H9 (cell line): ENCODE data around the gene SULT2B1. TPM values are rescaled to one million over a fixed set of nuclear protein-coding genes. Genes with fewer than 3 reads are reported as not detected.

Source experiments
- DNase-seq: peaks from one replicate; pipeline ENCODE4 v3.0.0-alpha.2; 2017
- H2AFZ ChIP-seq: one replicate; pipeline ENCODE4 v1.6.1; 2013; ENCODE audit warnings: mild to moderate bottlenecking, low read length, control low read depth, moderate library complexity
- H2AK5ac ChIP-seq: 2 replicates; pipeline ENCODE4 v1.6.1; 2013; ENCODE audit warnings: low read length, control low read depth, mixed read lengths; ENCODE audit not compliant: insufficient read length
- H2BK120ac ChIP-seq: one replicate; pipeline ENCODE4 v1.6.1; 2013; ENCODE audit warnings: low read depth, mild to moderate bottlenecking, low read length, control low read depth, inconsistent platforms; ENCODE audit not compliant: poor library complexity, severe bottlenecking
- H2BK12ac ChIP-seq: 2 replicates; pipeline ENCODE4 v1.6.1; 2013; ENCODE audit warnings: low read length, control low read depth, mixed read lengths, low read depth; ENCODE audit not compliant: insufficient read length
- H2BK15ac ChIP-seq: 2 replicates; pipeline ENCODE4 v1.6.1; 2013; ENCODE audit warnings: low read depth, low read length, control low read depth
- H2BK20ac ChIP-seq: one replicate; pipeline ENCODE4 v1.6.1; 2013; ENCODE audit warnings: low read depth, mild to moderate bottlenecking, low read length, control low read depth, inconsistent platforms; ENCODE audit not compliant: poor library complexity, severe bottlenecking
- H2BK5ac ChIP-seq: 2 replicates; pipeline ENCODE4 v1.6.1; 2013; ENCODE audit warnings: low read length, control low read depth, mixed read lengths; ENCODE audit not compliant: insufficient read length
- H3K14ac ChIP-seq: 2 replicates; pipeline ENCODE4 v1.6.1; 2013; ENCODE audit warnings: low read length, control low read depth; ENCODE audit not compliant: insufficient read depth
- H3K18ac ChIP-seq: 2 replicates; pipeline ENCODE4 v1.6.1; 2013; ENCODE audit warnings: low read depth, mild to moderate bottlenecking, mixed read lengths, low read length, control low read depth; ENCODE audit not compliant: insufficient read length
- H3K23ac ChIP-seq: 2 replicates; pipeline ENCODE4 v1.6.1; 2013; ENCODE audit warnings: low read length, control low read depth, mixed read lengths, low read depth; ENCODE audit not compliant: insufficient read length
- H3K23me2 ChIP-seq: 2 replicates; pipeline ENCODE4 v1.6.1; 2013; ENCODE audit warnings: low read depth, mild to moderate bottlenecking, mixed read lengths, low read length, control low read depth; ENCODE audit not compliant: insufficient read length, poor library complexity, severe bottlenecking
- H3K27ac ChIP-seq: 2 replicates; pipeline ENCODE4 v1.5.1; 2013; ENCODE audit warnings: low read length, control low read depth, mixed read lengths, low read depth; ENCODE audit not compliant: insufficient read length
- H3K27me3 ChIP-seq: 2 replicates; pipeline ENCODE4 v1.6.1; 2013; ENCODE audit warnings: low read length, control low read depth, inconsistent platforms; ENCODE audit not compliant: insufficient read depth
- H3K4ac ChIP-seq: 2 replicates; pipeline ENCODE4 v1.6.1; 2013; ENCODE audit warnings: low read depth, mild to moderate bottlenecking, control low read depth, inconsistent platforms, low read length, moderate library complexity
- H3K4me1 ChIP-seq: 2 replicates; pipeline ENCODE4 v1.6.1; 2013; ENCODE audit warnings: low read length, control low read depth, inconsistent platforms; ENCODE audit not compliant: insufficient read depth
- H3K4me2 ChIP-seq: 2 replicates; pipeline ENCODE4 v1.6.1; 2013; ENCODE audit warnings: low read length, control low read depth, mixed read lengths; ENCODE audit not compliant: insufficient read length, insufficient read depth
- H3K56ac ChIP-seq: 2 replicates; pipeline ENCODE4 v1.6.1; 2013; ENCODE audit warnings: low read depth, mild to moderate bottlenecking, mixed read lengths, low read length, control low read depth; ENCODE audit not compliant: insufficient read length
- H3K79me1 ChIP-seq: 2 replicates; pipeline ENCODE4 v1.6.1; 2013; ENCODE audit warnings: low read depth, mild to moderate bottlenecking, moderate library complexity, low read length, control low read depth, inconsistent platforms; ENCODE audit not compliant: insufficient read depth, poor library complexity, severe bottlenecking
- H3K79me2 ChIP-seq: 2 replicates; pipeline ENCODE4 v1.6.1; 2013; ENCODE audit warnings: low read length, control low read depth, inconsistent platforms; ENCODE audit not compliant: insufficient read depth
- H3K9ac ChIP-seq: 2 replicates; pipeline ENCODE4 v1.6.1; 2013; ENCODE audit warnings: low read length, control low read depth, mixed read lengths; ENCODE audit not compliant: insufficient read length; ENCODE audit errors: extremely low read depth
- H3K9me3 ChIP-seq: one replicate; pipeline ENCODE4 v1.6.1; 2013; ENCODE audit warnings: low read depth, low read length, inconsistent platforms; ENCODE audit not compliant: control insufficient read depth
- H3T11ph ChIP-seq: one replicate; pipeline ENCODE4 v1.6.1; 2013; ENCODE audit warnings: mild to moderate bottlenecking, low read length, control low read depth, inconsistent platforms
- H4K20me1 ChIP-seq: one replicate; pipeline ENCODE4 v1.6.1; 2013; ENCODE audit not compliant: control insufficient read depth, insufficient read length, insufficient read depth
- H4K5ac ChIP-seq: 2 replicates; pipeline ENCODE4 v1.6.1; 2013; ENCODE audit warnings: low read depth, mild to moderate bottlenecking, mixed read lengths, low read length, control low read depth; ENCODE audit not compliant: insufficient read length
- H4K8ac ChIP-seq: replicated peaks from 2 replicates; pipeline ENCODE4 v1.6.1; 2013; ENCODE audit warnings: low read length, control low read depth, mixed read lengths, low read depth; ENCODE audit not compliant: insufficient read length
- H4K91ac ChIP-seq: 2 replicates; pipeline ENCODE4 v1.6.1; 2013; ENCODE audit warnings: low read depth, mild to moderate bottlenecking, moderate library complexity, mixed read lengths, low read length, control low read depth; ENCODE audit not compliant: insufficient read length
- H3K27ac Mint-ChIP-seq, 3 experiments: 2 replicates in 2 of 3; 3 replicates in 1 of 3; pipeline ENCODE4 v1.8.0; 2020 to 2021; ENCODE audit warnings: mixed read lengths in 3 of 3, mild to moderate bottlenecking in 1 of 3, moderate library complexity in 1 of 3
- H3K27me3 Mint-ChIP-seq: 2 replicates; pipeline ENCODE4 v1.8.0; 2021; ENCODE audit warnings: low read depth, mild to moderate bottlenecking, moderate library complexity, mixed read lengths
- H3K36me3 Mint-ChIP-seq, 3 experiments: 2 replicates in 2 of 3; 3 replicates in 1 of 3; pipeline ENCODE4 v1.8.0; 2020 to 2021; ENCODE audit warnings: low read depth in 3 of 3, mixed read lengths in 3 of 3; ENCODE audit not compliant: insufficient read depth in 1 of 3
- H3K4me1 Mint-ChIP-seq, 2 experiments: 2 replicates each; pipeline ENCODE4 v1.8.0; 2020; ENCODE audit warnings: mixed read lengths in 2 of 2
- H3K4me3 Mint-ChIP-seq, 2 experiments: 2 replicates in 1 of 2; 3 replicates in 1 of 2; pipeline ENCODE4 v1.8.0; 2020 to 2021; ENCODE audit warnings: mild to moderate bottlenecking in 2 of 2, mixed read lengths in 2 of 2, moderate library complexity in 1 of 2
- H3K9me3 Mint-ChIP-seq, 2 experiments: 2 replicates in 1 of 2; 3 replicates in 1 of 2; pipeline ENCODE4 v1.8.0; 2020; ENCODE audit warnings: mild to moderate bottlenecking in 2 of 2, mixed read lengths in 2 of 2, moderate library complexity in 1 of 2
- WGBS: extraction: QIAGEN DNeasy Blood & Tissue Kit; methylation state at CpG from one replicate; pipeline ENCODE4 v1.1.7; 2013; ENCODE audit warnings: missing lambda C conversion rate, low lambda C conversion rate, mixed read lengths; ENCODE audit not compliant: insufficient read length; ENCODE audit errors: extremely low coverage; 5-methylcytosine and 5-hydroxymethylcytosine counted together
- total RNA-seq: library from RNA; stranded (reverse); gene quantifications from 2 replicates; pipeline ENCODE4 v1.2.1, GENCODE V29; 2021
- TF ChIP-seq, protein P1 (sequence below): fragments of 200-600 bp; sonication (generic); conservative IDR thresholded peaks from 3 replicates; pipeline ENCODE4 v1.8.0; 2021; ENCODE audit warnings: antibody characterized with exemption, mild to moderate bottlenecking

SULT2B1 gene
- total RNA-seq, 1 experiment from 2014 or later, result 1.7 TPM

DNA sequence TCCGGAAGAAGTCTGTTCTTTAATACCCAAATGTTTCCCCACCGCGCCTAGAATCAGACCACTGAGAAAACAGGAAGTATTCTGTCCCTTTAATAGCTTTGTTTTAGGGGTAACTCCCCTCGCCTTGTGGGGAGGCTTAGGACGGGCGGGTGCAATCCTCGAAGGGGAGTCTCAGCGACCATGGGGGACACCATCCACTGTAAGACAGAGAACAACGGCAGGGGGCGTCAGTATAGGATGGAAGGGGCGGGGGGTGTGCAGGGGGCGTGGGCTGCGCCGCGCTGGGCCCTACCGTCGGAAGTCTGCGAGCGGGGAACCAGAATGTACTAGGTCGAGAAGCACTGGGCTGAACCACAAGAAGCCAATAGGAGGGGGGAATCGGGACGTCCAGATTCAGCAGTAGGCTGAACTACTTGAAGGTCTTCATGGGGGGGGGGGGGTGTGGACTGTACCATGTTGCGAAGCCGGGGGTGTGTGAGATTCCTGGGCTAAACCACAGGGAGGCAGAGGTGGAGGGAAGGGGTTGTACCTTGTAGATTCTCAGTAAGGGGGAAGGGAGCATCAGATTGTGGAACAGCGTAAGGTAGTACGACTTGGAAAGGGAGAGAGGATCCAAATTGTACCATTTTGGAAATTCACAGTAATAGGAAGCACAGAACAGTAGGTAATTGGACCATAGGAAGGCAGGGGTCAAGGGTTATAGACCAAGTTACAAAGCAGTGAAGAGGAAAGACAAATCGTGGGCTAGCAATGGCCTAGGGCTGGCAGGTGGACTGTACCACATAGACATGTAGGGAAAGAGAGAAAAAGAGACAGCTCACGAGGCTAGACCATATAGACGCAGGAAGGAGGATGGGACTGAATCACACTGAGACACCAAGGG, 86.2 kb downstream of the SULT2B1 start:
- peak overlapping the region; percentile 60 for H3K27ac ChIP-seq
- peak; percentile 97 for DNase-seq
- peak overlapping the region; percentile 97 for H2BK120ac ChIP-seq
- H4K91ac ChIP-seq, result no peak overlapping the region
- no peak overlapping the region for H4K8ac ChIP-seq
- H3K27me3 Mint-ChIP-seq, result peaks cover 4% of the 10 kb centered on the region
- peak overlapping the region; percentile 82 to 89 for H3K4me3 Mint-ChIP-seq
- peak overlapping the region; percentile 41 for H3K9ac ChIP-seq
- H2AFZ ChIP-seq, result no peak overlapping the region
- H2BK20ac ChIP-seq, result no peak overlapping the region
- H3K9me3 Mint-ChIP-seq, result no peaks in the 10 kb centered on the region; a peak in 1 of 5 replicates
- H3K4me1 Mint-ChIP-seq, result peaks cover 32 to 49% of the 10 kb centered on the region in 2 experiments
- no peak overlapping the region for H2AK5ac ChIP-seq
- H3K23ac ChIP-seq, result no peak overlapping the region
- peaks cover 14 to 40% (median 35%) of the 10 kb centered on the region in 3 experiments for H3K36me3 Mint-ChIP-seq
- no peak overlapping the region for H3K56ac ChIP-seq
- H3K14ac ChIP-seq, result peak overlapping the region; percentile 49; the same call in 1 of the 2 replicates
- peak overlapping the region; percentile 97 to 99 (median 99) for H3K27ac Mint-ChIP-seq
- H3K79me2 ChIP-seq, result no peaks in the 10 kb centered on the region
- peak overlapping the region; percentile 61 for H3T11ph ChIP-seq
- no peak overlapping the region; the same call in 1 of the 2 replicates for H3K4ac ChIP-seq
- H3K4me2 ChIP-seq, result peak overlapping the region; percentile 63
- TF ChIP-seq, protein P1, sequence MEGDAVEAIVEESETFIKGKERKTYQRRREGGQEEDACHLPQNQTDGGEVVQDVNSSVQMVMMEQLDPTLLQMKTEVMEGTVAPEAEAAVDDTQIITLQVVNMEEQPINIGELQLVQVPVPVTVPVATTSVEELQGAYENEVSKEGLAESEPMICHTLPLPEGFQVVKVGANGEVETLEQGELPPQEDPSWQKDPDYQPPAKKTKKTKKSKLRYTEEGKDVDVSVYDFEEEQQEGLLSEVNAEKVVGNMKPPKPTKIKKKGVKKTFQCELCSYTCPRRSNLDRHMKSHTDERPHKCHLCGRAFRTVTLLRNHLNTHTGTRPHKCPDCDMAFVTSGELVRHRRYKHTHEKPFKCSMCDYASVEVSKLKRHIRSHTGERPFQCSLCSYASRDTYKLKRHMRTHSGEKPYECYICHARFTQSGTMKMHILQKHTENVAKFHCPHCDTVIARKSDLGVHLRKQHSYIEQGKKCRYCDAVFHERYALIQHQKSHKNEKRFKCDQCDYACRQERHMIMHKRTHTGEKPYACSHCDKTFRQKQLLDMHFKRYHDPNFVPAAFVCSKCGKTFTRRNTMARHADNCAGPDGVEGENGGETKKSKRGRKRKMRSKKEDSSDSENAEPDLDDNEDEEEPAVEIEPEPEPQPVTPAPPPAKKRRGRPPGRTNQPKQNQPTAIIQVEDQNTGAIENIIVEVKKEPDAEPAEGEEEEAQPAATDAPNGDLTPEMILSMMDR, result peak; percentile 37; the same call in 1 of the 3 replicates
- H3K9me3 ChIP-seq, result no peaks in the 10 kb centered on the region
- no peaks in the 10 kb centered on the region for H4K20me1 ChIP-seq
- no peaks in the 10 kb centered on the region; the same call in 1 of the 2 replicates for H3K27me3 ChIP-seq
- H4K5ac ChIP-seq, result no peak overlapping the region
- no peaks in the 10 kb centered on the region for H3K79me1 ChIP-seq
- peak overlapping the region; percentile 31 for H2BK12ac ChIP-seq
- peaks cover 21% of the 10 kb centered on the region for H3K23me2 ChIP-seq
- peak overlapping the region; percentile 90 for H3K18ac ChIP-seq
- H2BK15ac ChIP-seq, result no peak overlapping the region
- peaks cover 7% of the 10 kb centered on the region; the same call in 1 of the 2 replicates for H3K4me1 ChIP-seq
- no CpG with 5 or more reads among the region's 29 CpGs for WGBS
- no peak overlapping the region for H2BK5ac ChIP-seq
